22Rv1 (cell line): ENCODE results near the gene SLC51B.

Experiments used
- CTCF ChIP-seq: fragments of 450-650 bp; IDR thresholded peaks from 2 replicates; pipeline ENCODE4 v1.5.1; 2017; ENCODE audit warnings: mild to moderate bottlenecking
- ZFX ChIP-seq: fragments of 450-650 bp; IDR thresholded peaks from 2 replicates; pipeline ENCODE4 v1.6.1; 2017; ENCODE audit warnings: antibody characterized with exemption, borderline replicate concordance

- TF ChIP-seq CTCF = no peak
- no peak for TF ChIP-seq ZFX
Observed at GRCh38 chr15:65076486-65077290, 31.5 kb downstream of the SLC51B start, which contains the start of gene KBTBD13.
